H1 (cell line): ENCODE results near the gene DGUOK. TPM values are rescaled to one million over a fixed set of nuclear protein-coding genes. Genes with fewer than 3 reads are reported as not detected.
A peak's percentile ranks its signal among the peaks of the same experiment; 100 is the strongest.

Experiments
- CTCF ChIA-PET: fragments of 300-600 bp; sonication (Branson Sonifier 250); formaldehyde crosslinking; loops from one replicate; lab custom pipeline; 2021; ENCODE audit not compliant: partially characterized antibody; lab: Charles Lee
- POLR2A ChIA-PET: fragments of 300-600 bp; sonication (Branson Sonifier 250); formaldehyde crosslinking; loops from one replicate; lab custom pipeline; 2021; ENCODE audit warnings: inconsistent platforms; ENCODE audit not compliant: partially characterized antibody; lab: Charles Lee
- DNase-seq, 2 experiments: peaks; one replicate each; pipeline versions ENCODE4 v3.0.0 to v3.0.0-alpha.2; 2010 to 2022; ENCODE audit warnings: low spot score in 2 of 2, low read depth in 1 of 2, mixed read lengths in 1 of 2
- FAIRE-seq: peaks from 2 replicates; lab custom pipeline; 2011; peaks lifted over from hg19 to GRCh38; lab: Jason Lieb, UNC
- H2AFZ ChIP-seq: 2 replicates; pipeline ENCODE4 v1.8.1; 2012; ENCODE audit warnings: low read length, inconsistent platforms
- H2AK5ac ChIP-seq: 2 replicates; pipeline ENCODE4 v1.6.1; 2013; ENCODE audit warnings: low read depth, low read length
- H2BK120ac ChIP-seq: replicated peaks from 2 replicates; pipeline ENCODE3; 2013; ENCODE audit warnings: low read depth, low read length, inconsistent platforms
- H2BK12ac ChIP-seq: 2 replicates; pipeline ENCODE4 v1.6.1; 2013; ENCODE audit warnings: low read depth, low read length
- H2BK15ac ChIP-seq: 2 replicates; pipeline ENCODE4 v1.6.1; 2013; ENCODE audit warnings: low read length
- H2BK20ac ChIP-seq: 2 replicates; pipeline ENCODE4 v1.6.1; 2013; ENCODE audit warnings: low read length
- H2BK5ac ChIP-seq: 2 replicates; pipeline ENCODE4 v1.6.1; 2013; ENCODE audit warnings: low read depth, low read length
- H3K14ac ChIP-seq: 2 replicates; pipeline ENCODE4 v1.6.1; 2013; ENCODE audit warnings: inconsistent platforms; ENCODE audit not compliant: insufficient read length
- H3K18ac ChIP-seq: 2 replicates; pipeline ENCODE4 v1.6.1; 2013; ENCODE audit warnings: low read length; ENCODE audit errors: extremely low read depth
- H3K23ac ChIP-seq: 2 replicates; pipeline ENCODE4 v1.6.1; 2013; ENCODE audit warnings: inconsistent platforms; ENCODE audit not compliant: insufficient read length
- H3K23me2 ChIP-seq: 2 replicates; pipeline ENCODE4 v1.6.1; 2013; ENCODE audit warnings: low read depth, low read length
- H3K27ac ChIP-seq: 2 replicates; pipeline ENCODE4 v1.6.1; 2011; ENCODE audit warnings: low read depth, low read length, inconsistent platforms
- H3K27me3 ChIP-seq, 4 experiments: replicated peaks in 1 of 4; 1 replicate in 1 of 4; 2 replicates in 3 of 4; pipeline versions ENCODE4 v1.6.1 to v1.8.1; 2011 to 2013; ENCODE audit warnings: low read length in 3 of 4, mild to moderate bottlenecking in 3 of 4, inconsistent platforms in 2 of 4, mixed read lengths in 2 of 4, moderate library complexity in 1 of 4; ENCODE audit not compliant: control insufficient read depth in 3 of 4, insufficient read depth in 3 of 4; ENCODE audit errors: extremely low read depth in 1 of 4
- H3K36me3 ChIP-seq, 4 experiments: 2 replicates each; pipeline versions ENCODE4 v1.6.1 to v1.8.1; 2011 to 2013; ENCODE audit warnings: mild to moderate bottlenecking in 4 of 4, low read length in 3 of 4, moderate library complexity in 2 of 4, control low read depth in 1 of 4, inconsistent platforms in 1 of 4; ENCODE audit not compliant: insufficient read depth in 4 of 4, control insufficient read depth in 2 of 4
- H3K4ac ChIP-seq: replicated peaks from 2 replicates; pipeline ENCODE3; 2013; ENCODE audit warnings: low read length, low read depth, mixed read lengths, inconsistent platforms; ENCODE audit not compliant: insufficient read length
- H3K4me1 ChIP-seq, 4 experiments: replicated peaks in 1 of 4; 1 replicate in 1 of 4; 2 replicates in 3 of 4; pipeline versions ENCODE4 v1.6.1 to v1.8.1; 2011 to 2013; ENCODE audit warnings: low read length in 3 of 4, inconsistent platforms in 2 of 4, mixed read lengths in 1 of 4; ENCODE audit not compliant: insufficient read depth in 4 of 4, control insufficient read depth in 3 of 4
- H3K4me2 ChIP-seq, 2 experiments: 2 replicates each; pipeline versions ENCODE4 v1.6.1 to v1.8.1; 2011 to 2013; ENCODE audit warnings: low read depth in 2 of 2, low read length in 2 of 2, control low read depth in 1 of 2, inconsistent platforms in 1 of 2, mild to moderate bottlenecking in 1 of 2; ENCODE audit not compliant: insufficient read depth in 1 of 2
- H3K4me3 ChIP-seq, 4 experiments: fragments of 200-600, 300-600 bp in 1 of 4; sonication (generic), shearing (Covaris generic), sonication (Bioruptor Twin) in 1 of 4; 2 replicates each; pipeline versions ENCODE4 v1.5.1 to v1.8.1; 2011 to 2016; ENCODE audit warnings: low read length in 4 of 4, low read depth in 3 of 4, control low read depth in 2 of 4, inconsistent platforms in 2 of 4, mild to moderate bottlenecking in 2 of 4, mixed read lengths in 1 of 4, moderate library complexity in 1 of 4; ENCODE audit not compliant: insufficient read depth in 2 of 4; ENCODE audit errors: extremely low read depth in 1 of 4
- H3K56ac ChIP-seq: replicated peaks from 2 replicates; pipeline ENCODE3; 2013; ENCODE audit warnings: low read depth, mild to moderate bottlenecking, mixed read lengths, low read length, inconsistent platforms; ENCODE audit not compliant: insufficient read length
- H3K79me1 ChIP-seq: 2 replicates; pipeline ENCODE4 v1.6.1; 2013; ENCODE audit warnings: low read depth, low read length, control low read depth
- H3K79me2 ChIP-seq, 2 experiments: 2 replicates each; pipeline versions ENCODE4 v1.6.1 to v1.8.1; 2012 to 2013; ENCODE audit warnings: low read length in 2 of 2, mild to moderate bottlenecking in 2 of 2, inconsistent platforms in 1 of 2; ENCODE audit not compliant: insufficient read depth in 2 of 2, control insufficient read depth in 1 of 2
- H3K9ac ChIP-seq, 4 experiments: replicated peaks in 1 of 4; 1 replicate in 1 of 4; 2 replicates in 3 of 4; pipeline versions ENCODE4 v1.6.1 to v1.8.1; 2011 to 2013; ENCODE audit warnings: low read depth in 3 of 4, low read length in 3 of 4, control low read depth in 2 of 4, mild to moderate bottlenecking in 2 of 4, moderate library complexity in 2 of 4, inconsistent platforms in 1 of 4; ENCODE audit errors: extremely low read depth in 1 of 4
- H3K9me3 ChIP-seq, 2 experiments: 2 replicates each; pipeline versions ENCODE4 v1.6.1 to v1.8.1; 2012 to 2013; ENCODE audit warnings: mild to moderate bottlenecking in 2 of 2, moderate library complexity in 2 of 2, control low read depth in 1 of 2, inconsistent platforms in 1 of 2, low read depth in 1 of 2, low read length in 1 of 2, mixed read lengths in 1 of 2; ENCODE audit not compliant: insufficient read depth in 2 of 2
- H4K20me1 ChIP-seq, 2 experiments: replicated peaks in 1 of 2; 2 replicates each; pipeline versions ENCODE3 to v1.8.1; 2011 to 2013; ENCODE audit warnings: inconsistent platforms in 2 of 2, low read length in 2 of 2, mild to moderate bottlenecking in 1 of 2; ENCODE audit not compliant: insufficient read depth in 2 of 2, control insufficient read depth in 1 of 2
- H4K5ac ChIP-seq: 2 replicates; pipeline ENCODE4 v1.6.1; 2013; ENCODE audit warnings: low read length, low read depth, mixed read lengths, inconsistent platforms; ENCODE audit not compliant: insufficient read length
- H4K8ac ChIP-seq: 2 replicates; pipeline ENCODE4 v1.8.0; 2013; ENCODE audit warnings: mild to moderate bottlenecking, moderate library complexity, low read length, inconsistent platforms; ENCODE audit not compliant: insufficient read depth; ENCODE audit errors: extremely low read depth
- H4K91ac ChIP-seq: replicated peaks from 2 replicates; pipeline ENCODE3; 2013; ENCODE audit warnings: low read length, mixed read lengths, inconsistent platforms; ENCODE audit not compliant: insufficient read length
- ATF3 ChIP-seq: IDR thresholded peaks from 2 replicates; pipeline ENCODE4 v1.6.1; 2011; ENCODE audit warnings: low read depth, mild to moderate bottlenecking, low read length; ENCODE audit not compliant: insufficient read depth
- CEBPB ChIP-seq: IDR thresholded peaks from 2 replicates; pipeline ENCODE4 v1.6.1; 2012; ENCODE audit warnings: low read depth, low read length
- GABPA ChIP-seq: IDR thresholded peaks from 2 replicates; pipeline ENCODE4 v1.6.1; 2011; ENCODE audit warnings: mild to moderate bottlenecking, low read length, moderate library complexity, borderline replicate concordance; ENCODE audit not compliant: insufficient read depth
- HDAC2 ChIP-seq, 2 experiments: fragments of 300-600 bp in 1 of 2; sonication (generic) in 1 of 2; IDR thresholded peaks; 2 replicates each; pipeline ENCODE4 v1.6.1; 2011 to 2012; ENCODE audit warnings: low read depth in 2 of 2, low read length in 2 of 2, mild to moderate bottlenecking in 2 of 2, moderate library complexity in 2 of 2, borderline replicate concordance in 1 of 2, inconsistent platforms in 1 of 2
- MAFK ChIP-seq: IDR thresholded peaks from 2 replicates; pipeline ENCODE4 v1.6.1; 2012; ENCODE audit warnings: low read depth, mild to moderate bottlenecking, improper control_type of control experiment, low read length
- RAD21 ChIP-seq, 2 experiments: IDR thresholded peaks in 1 of 2; conservative IDR thresholded peaks in 1 of 2; 2 replicates each; pipeline ENCODE4 v1.6.1; 2011; ENCODE audit warnings: low read depth in 2 of 2, low read length in 2 of 2, improper control_type of control experiment in 1 of 2, inconsistent platforms in 1 of 2, mild to moderate bottlenecking in 1 of 2, moderate library complexity in 1 of 2
- RBBP5 ChIP-seq: IDR thresholded peaks from 2 replicates; pipeline ENCODE4 v1.7.1; 2012; ENCODE audit warnings: low read depth, mild to moderate bottlenecking, inconsistent platforms, low read length, moderate library complexity, borderline replicate concordance
- RXRA ChIP-seq: IDR thresholded peaks from 2 replicates; pipeline ENCODE4 v1.6.1; 2011; ENCODE audit warnings: low read depth, mild to moderate bottlenecking, low read length, moderate library complexity; ENCODE audit not compliant: insufficient read depth
- SIN3A ChIP-seq, 2 experiments: IDR thresholded peaks in 1 of 2; conservative IDR thresholded peaks in 1 of 2; 2 replicates each; pipeline ENCODE4 v1.6.1; 2011 to 2012; ENCODE audit warnings: low read length in 2 of 2, improper control_type of control experiment in 1 of 2, low read depth in 1 of 2, mild to moderate bottlenecking in 1 of 2
- TCF12 ChIP-seq: IDR thresholded peaks from 2 replicates; pipeline ENCODE4 v1.6.1; 2011; ENCODE audit warnings: low read depth, mild to moderate bottlenecking, low read length
- TEAD4 ChIP-seq: IDR thresholded peaks from 2 replicates; pipeline ENCODE4 v1.6.1; 2012; ENCODE audit warnings: low read depth, low read length, inconsistent platforms, mixed read lengths
- WGBS, 2 experiments: shearing (Covaris generic) in 1 of 2; methylation state at CpG; one replicate each; pipeline versions ENCODE4 v1.1.6 to v1.1.7; 2013 to 2015; ENCODE audit warnings: low lambda C conversion rate in 2 of 2, mixed read lengths in 2 of 2, inconsistent platforms in 1 of 2, low coverage in 1 of 2, missing lambda C conversion rate in 1 of 2; ENCODE audit not compliant: insufficient replicate concordance in 2 of 2, insufficient coverage in 1 of 2, insufficient read length in 1 of 2; ENCODE audit errors: extremely low coverage in 1 of 2, missing lambda C conversion rate in 1 of 2; 5-methylcytosine and 5-hydroxymethylcytosine counted together
- polyA plus RNA-seq, 7 experiments: library from polyadenylated mRNA; depleted of rRNA in 3 of 7; stranded (reverse) in 5 of 7; unstranded in 2 of 7; fragments of >200 nt in 5 of 7; fragments of 200-250 nt in 2 of 7; gene quantifications; 1 replicate in 5 of 7; 2 replicates in 1 of 7; 4 replicates in 1 of 7; pipeline versions ENCODE4 v1.2.1 to v1.2.3, GENCODE V29; 2011 to 2013; ENCODE audit warnings: missing spikeins in 2 of 7, mixed read lengths in 2 of 7
- total RNA-seq: library from RNA; stranded (reverse); fragmentation: NEBNext Ultra II Directional; extraction: Animal tissue kit (Norgen Biotek cat#: 25700); gene quantifications from 2 replicates; pipeline ENCODE4 v1.2.1, GENCODE V29; 2021

Gene DGUOK
- total and polyA plus RNA-seq, 2 of the 8 experiments (the other 6 are each of a cell fraction or from before 2014, with no cell fraction given) = 110 to 168 TPM

DNA sequence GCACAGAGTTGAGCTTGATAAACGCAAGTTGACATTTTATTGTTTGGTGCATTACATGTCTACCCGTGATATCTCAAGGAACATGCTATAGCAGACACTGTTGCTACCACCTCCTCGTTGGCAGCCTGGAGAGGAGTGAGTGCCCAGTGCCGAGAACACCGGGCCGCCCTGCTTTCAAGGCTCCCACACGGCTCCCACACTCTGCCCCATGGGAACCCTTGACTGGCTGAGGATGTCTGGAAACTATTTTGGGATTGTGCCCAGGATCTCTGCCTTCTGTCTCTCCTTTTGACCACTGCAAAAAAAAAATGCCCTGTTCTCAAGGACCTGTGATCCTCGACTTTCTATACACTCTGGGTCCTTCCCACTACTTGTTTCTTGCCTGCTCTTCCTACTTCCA, 79.1 kb downstream of the DGUOK start:
- no peak overlapping the region for H2BK120ac ChIP-seq
- H3K4me1 ChIP-seq = peaks cover 15 to 38% (median 25%) of the 10 kb centered on the region in 4 experiments
- 91% methylated on average over 8 of the region's 8 CpGs; no CpG with 5 or more reads in 1 of the 2 experiments for WGBS, 2 experiments
- H3K36me3 ChIP-seq = peaks cover 0 to 4% (median 0%) of the 10 kb centered on the region in 4 experiments; a peak in 1 of 8 replicates
- H3K14ac ChIP-seq = no peak overlapping the region
- peak overlapping the region; percentile 4 to 34; a peak in 2 of 4 replicates for H3K4me2 ChIP-seq
- TF ChIP-seq RXRA (no peak), CEBPB (no peak), SIN3A (conservative IDR thresholded peaks at IDR 0.05 in 1 of 2, IDR thresholded peaks at IDR 0.05 in 1 of 2; ENCODE audit: low read depth in 1 of 2, low read length in 2 of 2) (no peak), TEAD4 (no peak), RAD21 (IDR thresholded peaks at IDR 0.05 in 1 of 2, conservative IDR thresholded peaks at IDR 0.05 in 1 of 2; ENCODE audit: low read depth in 2 of 2, low read length in 2 of 2) (no peak), MAFK (no peak), ATF3 (no peak), HDAC2 (IDR thresholded peaks at IDR 0.05; ENCODE audit: borderline replicate concordance in 1 of 2, low read depth in 2 of 2, low read length in 2 of 2) (no peak), RBBP5 (no peak), GABPA (no peak), TCF12 (no peak)
- no peak overlapping the region for H3K9ac ChIP-seq
- CTCF ChIA-PET = interaction anchor here (0.6 to 1.5 kb wide), 6 partner anchors 10 to 133 kb away, joined by 3 to 6 read pairs (median 4); no protein-coding TSS in a partner anchor
- H2BK5ac ChIP-seq = no peak overlapping the region
- FAIRE-seq (no peak), DNase-seq (no peak)
- no peak overlapping the region for H4K5ac ChIP-seq
- H3K18ac ChIP-seq = no peak overlapping the region
- peaks cover 40% of the 10 kb centered on the region for H3K79me1 ChIP-seq
- no peak overlapping the region for H2BK12ac ChIP-seq
- H3K23ac ChIP-seq = no peak overlapping the region
- H3K27ac ChIP-seq = no peak overlapping the region
- no peak overlapping the region for H2AK5ac ChIP-seq
- peaks cover 12 to 18% of the 10 kb centered on the region in 2 experiments for H4K20me1 ChIP-seq
- no peak overlapping the region for H3K4me3 ChIP-seq
- POLR2A ChIA-PET = interaction anchor here (0.7 to 11.4 kb wide), 5 partner anchors 11 to 54 kb away, joined by 4 to 94 read pairs (median 4); partner anchors contain the start of gene TET3
- H3K79me2 ChIP-seq = peaks cover 0 to 81% of the 10 kb centered on the region in 2 experiments; a peak in 2 of 4 replicates
- no peak overlapping the region for H2BK20ac ChIP-seq
- H4K8ac ChIP-seq = no peak overlapping the region
- H3K4ac ChIP-seq = no peak overlapping the region
- no peak overlapping the region for H3K56ac ChIP-seq
- no peaks in the 10 kb centered on the region for H3K27me3 ChIP-seq
- no peak overlapping the region for H2AFZ ChIP-seq
- H3K23me2 ChIP-seq = peaks cover 2% of the 10 kb centered on the region; the same call in 1 of the 2 replicates
- peak overlapping the region; percentile 61; the same call in 1 of the 2 replicates for H2BK15ac ChIP-seq
- no peak overlapping the region for H4K91ac ChIP-seq
- no peaks in the 10 kb centered on the region for H3K9me3 ChIP-seq
